Lower leg skin (tissue), 4 donors: ENCODE measurements around the gene HMCN2. TPM values are rescaled to one million over a fixed set of nuclear protein-coding genes. Genes with fewer than 3 reads are reported as not detected.

ENCODE experiments used
- DNase-seq, 2 donors: peaks; one replicate each; pipeline ENCODE4 v3.0.0-alpha.2; 2019; ENCODE audit warnings: low spot score in 2 of 2
- H3K4me3 ChIP-seq: fragments of 200-600 bp; sonication (generic); 2 replicates; pipeline ENCODE4 v1.5.1; 2017; ENCODE audit warnings: mild to moderate bottlenecking, low read depth; ENCODE audit not compliant: poor library complexity, severe bottlenecking
- CTCF ChIP-seq, 3 donors: fragments of 450-650 bp; IDR thresholded peaks; one replicate each; pipeline ENCODE4 v1.5.1; 2016; ENCODE audit warnings: antibody characterized with exemption in 3 of 3, mild to moderate bottlenecking in 3 of 3, moderate library complexity in 2 of 3
- POLR2A ChIP-seq, 2 donors: fragments of 450-650 bp; IDR thresholded peaks; one replicate each; pipeline ENCODE4 v1.6.1; 2016 to 2017; ENCODE audit warnings: antibody characterized with exemption in 2 of 2, mild to moderate bottlenecking in 1 of 2, moderate library complexity in 1 of 2
- WGBS, 2 donors: methylation state at CpG; one replicate each; pipeline ENCODE4 v1.1.5; 2018; 5-methylcytosine and 5-hydroxymethylcytosine counted together
- intact Hi-C: fragments of 100-400 bp; cut with DNase I; formaldehyde crosslinking; loops from one replicate; pipeline ENCODE4 v1.15.0; 2023; ENCODE audit warnings: low total_unique reads
- total RNA-seq, 4 donors: library from RNA; depleted of rRNA; stranded (reverse); fragments of >200 nt; gene quantifications; one replicate each; pipeline ENCODE4 v1.1.0, GENCODE V29; 2016

The HMCN2 gene
- total RNA-seq, 4 donors from 2014 or later = 1.9 to 4.3 (median 3.0) TPM

GRCh38 chr9:130461731-130462130 is 196.2 kb downstream of the HMCN2 start:
- TF ChIP-seq POLR2A (IDR thresholded peaks at IDR 0.05) (no peak), CTCF (IDR thresholded peaks at IDR 0.05) (no peak)
- H3K4me3 ChIP-seq = no peak overlapping the region
- intact Hi-C loops = loop anchor here (2.0 kb wide), 1 partner anchor 221 kb away; no protein-coding TSS in a partner anchor
- WGBS, 2 donors = 67 to 76% methylated on average over 8 to 10 of the region's 11 CpGs
- DNase-seq = no peak

- 88 to 93% methylated on average over 27 of the region's 27 CpGs for WGBS, 2 donors
- DNase-seq = no peak
- intact Hi-C loops = no loop called here
- no peak overlapping the region for H3K4me3 ChIP-seq
- TF ChIP-seq CTCF (IDR thresholded peaks at IDR 0.05) (no peak), POLR2A (IDR thresholded peaks at IDR 0.05) (no peak)
These were observed 197.4 kb downstream of the HMCN2 start for GRCh38 chr9:130462685-130463540.

GRCh38 chr9:130463763-130464745 is 198.5 kb downstream of the HMCN2 start:
- WGBS, 2 donors = 85 to 90% methylated on average over 16 to 21 of the region's 22 CpGs
- DNase-seq = no peak
- H3K4me3 ChIP-seq = no peak overlapping the region
- intact Hi-C loops = no loop called here
- TF ChIP-seq CTCF (IDR thresholded peaks at IDR 0.05) (no peak), POLR2A (IDR thresholded peaks at IDR 0.05) (no peak)

- TF ChIP-seq CTCF (IDR thresholded peaks at IDR 0.05) = no peak
- TF ChIP-seq POLR2A (IDR thresholded peaks at IDR 0.05) = no peak
- DNase-seq = no peak
- no peak overlapping the region for H3K4me3 ChIP-seq
- intact Hi-C loops = no loop called here
- WGBS, 2 donors = 89% methylated on average over 16 of the region's 16 CpGs
These were observed 200.0 kb downstream of the HMCN2 start for GRCh38 chr9:130465383-130466096.

GRCh38 chr9:130466537-130467217 is 201.1 kb downstream of the HMCN2 start:
- intact Hi-C loops = no loop called here
- no peak overlapping the region for H3K4me3 ChIP-seq
- DNase-seq = no peak
- WGBS, 2 donors = 79 to 82% methylated on average over 17 to 18 of the region's 20 CpGs
- no peak for TF ChIP-seq CTCF (IDR thresholded peaks at IDR 0.05)
- TF ChIP-seq POLR2A (IDR thresholded peaks at IDR 0.05) = no peak
